GM23338 (cell line): ENCODE data around the gene DCANP1. TPM values are rescaled to one million over a fixed set of nuclear protein-coding genes. Genes with fewer than 3 reads are reported as not detected.

Experiments
- ATAC-seq: fragments of 200-7000 bp; cut with Tn5 transposase; 3 replicates; pipeline ENCODE4 v1.9.1; 2020
- DNase-seq: peaks from one replicate; pipeline ENCODE4 v3.0.0-alpha.2; 2015; ENCODE audit warnings: low spot score
- H2AFZ ChIP-seq: fragments of 200-600 bp; sonication (generic); 2 replicates; pipeline ENCODE4 v1.8.0; 2016; ENCODE audit warnings: antibody characterized with exemption, mild to moderate bottlenecking, moderate library complexity
- H3F3A ChIP-seq: fragments of 200-600 bp; sonication (generic); replicated peaks from 2 replicates; pipeline ENCODE4 v1.8.0; 2017; ENCODE audit warnings: antibody characterized with exemption, mixed run types, low read depth
- H3K27ac ChIP-seq: fragments of 200-600 bp; sonication (generic); 2 replicates; pipeline ENCODE4 v1.6.1; 2016; ENCODE audit warnings: low read depth
- H3K27me3 ChIP-seq: fragments of 200-600 bp; sonication (generic); 2 replicates; pipeline ENCODE4 v1.8.0; 2016; ENCODE audit warnings: mild to moderate bottlenecking, mixed run types, moderate library complexity; ENCODE audit not compliant: insufficient read depth
- H3K36me3 ChIP-seq: fragments of 200-600 bp; sonication (generic); 2 replicates; pipeline ENCODE4 v1.8.0; 2016; ENCODE audit warnings: mild to moderate bottlenecking; ENCODE audit not compliant: insufficient read depth
- H3K4me1 ChIP-seq: fragments of 200-600 bp; sonication (generic); 2 replicates; pipeline ENCODE4 v1.8.0; 2016; ENCODE audit warnings: mild to moderate bottlenecking, moderate library complexity; ENCODE audit not compliant: insufficient read depth
- H3K4me2 ChIP-seq: fragments of 200-600 bp; sonication (generic); 2 replicates; pipeline ENCODE4 v1.7.1; 2017; ENCODE audit warnings: mixed run types
- H3K4me3 ChIP-seq: fragments of 200-600 bp; sonication (generic); 2 replicates; pipeline ENCODE4 v1.6.1; 2016; ENCODE audit warnings: mixed run types
- H3K79me2 ChIP-seq: fragments of 200-600 bp; sonication (generic); replicated peaks from 2 replicates; pipeline ENCODE4 v1.8.0; 2017; ENCODE audit warnings: mild to moderate bottlenecking; ENCODE audit not compliant: insufficient read depth
- H3K9me2 ChIP-seq: fragments of 200-600 bp; sonication (generic); 2 replicates; pipeline ENCODE4 v1.8.0; 2017; ENCODE audit not compliant: insufficient read depth
- H4K20me1 ChIP-seq: fragments of 200-600 bp; sonication (generic); replicated peaks from 2 replicates; pipeline ENCODE4 v1.8.0; 2017; ENCODE audit warnings: mild to moderate bottlenecking; ENCODE audit not compliant: insufficient read depth
- H3K27ac Mint-ChIP-seq: 2 replicates; pipeline ENCODE4 v1.8.0; 2020; ENCODE audit warnings: inconsistent platforms, mild to moderate bottlenecking, moderate library complexity, mixed read lengths
- H3K27me3 Mint-ChIP-seq: 3 replicates; pipeline ENCODE4 v1.8.0; 2022; ENCODE audit warnings: low read depth, mild to moderate bottlenecking, moderate library complexity, mixed read lengths, inconsistent platforms; ENCODE audit not compliant: insufficient read depth, poor library complexity
- H3K36me3 Mint-ChIP-seq: 3 replicates; pipeline ENCODE4 v1.8.0; 2021; ENCODE audit warnings: low read depth, mild to moderate bottlenecking, inconsistent platforms, moderate library complexity, mixed read lengths
- H3K4me1 Mint-ChIP-seq: 3 replicates; pipeline ENCODE4 v1.8.0; 2020; ENCODE audit warnings: mild to moderate bottlenecking, inconsistent platforms, mixed read lengths
- H3K4me3 Mint-ChIP-seq: 3 replicates; pipeline ENCODE4 v1.8.0; 2021; ENCODE audit warnings: moderate library complexity, mild to moderate bottlenecking, inconsistent platforms, mixed read lengths
- H3K9me3 Mint-ChIP-seq: 3 replicates; pipeline ENCODE4 v1.8.0; 2020; ENCODE audit warnings: moderate library complexity, mild to moderate bottlenecking, inconsistent platforms, mixed read lengths
- CREB1 ChIP-seq: fragments of 250-450 bp; sonication (Bioruptor Pico); IDR thresholded peaks from 2 replicates; pipeline ENCODE4 v1.5.0; 2020; ENCODE audit warnings: low read depth, mild to moderate bottlenecking, moderate library complexity
- CTCF ChIP-seq, 2 experiments: fragments of 200-600 bp in 1 of 2; sonication (generic) in 1 of 2; conservative IDR thresholded peaks; 2 replicates each; pipeline versions ENCODE4 v1.5.1 to v1.6.1; 2016 to 2017; ENCODE audit warnings: antibody characterized with exemption in 2 of 2, low read depth in 2 of 2, mild to moderate bottlenecking in 2 of 2, moderate library complexity in 1 of 2
- EZH2 ChIP-seq: fragments of 200-600 bp; sonication (generic); IDR thresholded peaks from one replicate; pipeline ENCODE4 v1.8.0; 2017; ENCODE audit warnings: antibody characterized with exemption, mild to moderate bottlenecking, low read depth; ENCODE audit not compliant: unreplicated experiment
- EZH2phosphoT487 ChIP-seq: fragments of 200-600 bp; sonication (generic); IDR thresholded peaks from one replicate; pipeline ENCODE4 v1.8.1; 2018; ENCODE audit warnings: antibody characterized with exemption; ENCODE audit not compliant: unreplicated experiment
- JUNB ChIP-seq: IDR thresholded peaks from one replicate; pipeline ENCODE4 v1.6.1; 2016; ENCODE audit warnings: antibody characterized with exemption; ENCODE audit not compliant: unreplicated experiment
- NANOG ChIP-seq: IDR thresholded peaks from 2 replicates; pipeline ENCODE4 v1.6.1; 2016; ENCODE audit warnings: antibody characterized with exemption, borderline replicate concordance
- POLR2AphosphoS5 ChIP-seq: IDR thresholded peaks from 2 replicates; pipeline ENCODE4 v1.6.1; 2016; ENCODE audit warnings: antibody characterized with exemption, low read depth
- STAT1 ChIP-seq: IDR thresholded peaks from one replicate; pipeline ENCODE4 v1.6.1; 2016; ENCODE audit warnings: antibody characterized with exemption; ENCODE audit not compliant: unreplicated experiment
- ZNF114 ChIP-seq: fragments of 250-450 bp; sonication (Bioruptor Pico); IDR thresholded peaks from 2 replicates; pipeline ENCODE4 v1.5.0; 2020; ENCODE audit warnings: mild to moderate bottlenecking, moderate library complexity
- ZNF331 ChIP-seq: fragments of 250-450 bp; sonication (Bioruptor Pico); IDR thresholded peaks from 2 replicates; pipeline ENCODE4 v1.5.0; 2020; ENCODE audit warnings: low read depth, mild to moderate bottlenecking, moderate library complexity
- polyA plus RNA-seq: library from polyadenylated mRNA; unstranded; fragments of >200 nt; fragmentation: Nextera tagmentation; extraction: Ambion mirVana; gene quantifications from 2 replicates; pipeline ENCODE4 v1.2.1, GENCODE V29; 2016
- total RNA-seq: library from RNA; depleted of rRNA; stranded (reverse); fragments of >200 nt; shearing (Covaris generic); gene quantifications from 2 replicates; pipeline ENCODE4 v1.2.3, GENCODE V29; 2014
- TF ChIP-seq, protein P1 (sequence below): IDR thresholded peaks from one replicate; pipeline ENCODE4 v1.6.1; 2018; ENCODE audit warnings: antibody characterized with exemption; ENCODE audit not compliant: unreplicated experiment
- TF ChIP-seq, protein P2 (sequence below): IDR thresholded peaks from 2 replicates; pipeline ENCODE4 v1.6.1; 2016; ENCODE audit warnings: antibody characterized with exemption
- TF ChIP-seq, protein P3 (sequence below): fragments of 250-450 bp; sonication (Bioruptor Pico); IDR thresholded peaks from 2 replicates; pipeline ENCODE4 v1.5.0; 2020; ENCODE audit warnings: mild to moderate bottlenecking, moderate library complexity

Gene DCANP1
- total and polyA plus RNA-seq, 2 experiments from 2014 or later: not detected

DNA sequence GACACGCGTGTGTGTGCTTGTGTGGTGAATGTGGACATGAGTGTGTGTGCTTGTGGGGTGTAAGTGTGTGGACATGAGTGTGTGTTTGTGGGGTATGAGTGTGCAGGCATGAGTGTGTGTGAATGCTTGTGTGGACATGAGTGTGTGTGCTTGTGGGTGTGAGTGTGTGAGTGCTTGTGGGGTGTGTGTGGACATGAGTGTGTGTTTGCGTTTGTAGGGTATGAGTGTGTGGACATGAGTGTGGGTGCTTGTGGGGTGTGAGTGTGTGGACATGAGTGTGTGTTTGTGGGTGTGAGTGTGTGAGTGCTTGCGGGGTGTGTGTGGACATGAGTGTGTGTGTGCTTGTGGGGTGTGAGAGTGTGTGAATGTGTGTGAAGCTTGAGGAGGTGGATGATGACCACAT is 34.8 kb upstream of the DCANP1 start:
- Histone ChIP-seq H2AFZ (no peak overlapping the region), H3K27ac (no peak overlapping the region), H3F3A (no peaks in the 10 kb centered on the region), H4K20me1 (peaks cover 17% of the 10 kb centered on the region; the same call in 1 of the 2 replicates), H3K79me2 (no peaks in the 10 kb centered on the region), H3K4me3 (no peak overlapping the region), H3K27me3 (peaks cover 94% of the 10 kb centered on the region), H3K36me3 (no peaks in the 10 kb centered on the region), H3K9me2 (no peaks in the 10 kb centered on the region), H3K4me2 (no peak overlapping the region), H3K4me1 (peaks cover 14% of the 10 kb centered on the region)
- TF ChIP-seq CREB1 (CRISPR knock-in tag): no peak
- no peak for TF ChIP-seq EZH2phosphoT487
- TF ChIP-seq NANOG: no peak
- no peak for TF ChIP-seq CTCF (conservative IDR thresholded peaks at IDR 0.05; ENCODE audit: low read depth in 2 of 2)
- no peak for TF ChIP-seq STAT1
- no peak for TF ChIP-seq ZNF114 (CRISPR knock-in tag)
- TF ChIP-seq, protein P1, sequence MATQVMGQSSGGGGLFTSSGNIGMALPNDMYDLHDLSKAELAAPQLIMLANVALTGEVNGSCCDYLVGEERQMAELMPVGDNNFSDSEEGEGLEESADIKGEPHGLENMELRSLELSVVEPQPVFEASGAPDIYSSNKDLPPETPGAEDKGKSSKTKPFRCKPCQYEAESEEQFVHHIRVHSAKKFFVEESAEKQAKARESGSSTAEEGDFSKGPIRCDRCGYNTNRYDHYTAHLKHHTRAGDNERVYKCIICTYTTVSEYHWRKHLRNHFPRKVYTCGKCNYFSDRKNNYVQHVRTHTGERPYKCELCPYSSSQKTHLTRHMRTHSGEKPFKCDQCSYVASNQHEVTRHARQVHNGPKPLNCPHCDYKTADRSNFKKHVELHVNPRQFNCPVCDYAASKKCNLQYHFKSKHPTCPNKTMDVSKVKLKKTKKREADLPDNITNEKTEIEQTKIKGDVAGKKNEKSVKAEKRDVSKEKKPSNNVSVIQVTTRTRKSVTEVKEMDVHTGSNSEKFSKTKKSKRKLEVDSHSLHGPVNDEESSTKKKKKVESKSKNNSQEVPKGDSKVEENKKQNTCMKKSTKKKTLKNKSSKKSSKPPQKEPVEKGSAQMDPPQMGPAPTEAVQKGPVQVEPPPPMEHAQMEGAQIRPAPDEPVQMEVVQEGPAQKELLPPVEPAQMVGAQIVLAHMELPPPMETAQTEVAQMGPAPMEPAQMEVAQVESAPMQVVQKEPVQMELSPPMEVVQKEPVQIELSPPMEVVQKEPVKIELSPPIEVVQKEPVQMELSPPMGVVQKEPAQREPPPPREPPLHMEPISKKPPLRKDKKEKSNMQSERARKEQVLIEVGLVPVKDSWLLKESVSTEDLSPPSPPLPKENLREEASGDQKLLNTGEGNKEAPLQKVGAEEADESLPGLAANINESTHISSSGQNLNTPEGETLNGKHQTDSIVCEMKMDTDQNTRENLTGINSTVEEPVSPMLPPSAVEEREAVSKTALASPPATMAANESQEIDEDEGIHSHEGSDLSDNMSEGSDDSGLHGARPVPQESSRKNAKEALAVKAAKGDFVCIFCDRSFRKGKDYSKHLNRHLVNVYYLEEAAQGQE: no peak
- TF ChIP-seq ZNF331 (CRISPR knock-in tag): no peak
- TF ChIP-seq POLR2AphosphoS5: no peak
- no peak for TF ChIP-seq JUNB
- no peak for TF ChIP-seq EZH2
- TF ChIP-seq, protein P2, sequence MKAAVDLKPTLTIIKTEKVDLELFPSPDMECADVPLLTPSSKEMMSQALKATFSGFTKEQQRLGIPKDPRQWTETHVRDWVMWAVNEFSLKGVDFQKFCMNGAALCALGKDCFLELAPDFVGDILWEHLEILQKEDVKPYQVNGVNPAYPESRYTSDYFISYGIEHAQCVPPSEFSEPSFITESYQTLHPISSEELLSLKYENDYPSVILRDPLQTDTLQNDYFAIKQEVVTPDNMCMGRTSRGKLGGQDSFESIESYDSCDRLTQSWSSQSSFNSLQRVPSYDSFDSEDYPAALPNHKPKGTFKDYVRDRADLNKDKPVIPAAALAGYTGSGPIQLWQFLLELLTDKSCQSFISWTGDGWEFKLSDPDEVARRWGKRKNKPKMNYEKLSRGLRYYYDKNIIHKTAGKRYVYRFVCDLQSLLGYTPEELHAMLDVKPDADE: no peak
- TF ChIP-seq, protein P3, sequence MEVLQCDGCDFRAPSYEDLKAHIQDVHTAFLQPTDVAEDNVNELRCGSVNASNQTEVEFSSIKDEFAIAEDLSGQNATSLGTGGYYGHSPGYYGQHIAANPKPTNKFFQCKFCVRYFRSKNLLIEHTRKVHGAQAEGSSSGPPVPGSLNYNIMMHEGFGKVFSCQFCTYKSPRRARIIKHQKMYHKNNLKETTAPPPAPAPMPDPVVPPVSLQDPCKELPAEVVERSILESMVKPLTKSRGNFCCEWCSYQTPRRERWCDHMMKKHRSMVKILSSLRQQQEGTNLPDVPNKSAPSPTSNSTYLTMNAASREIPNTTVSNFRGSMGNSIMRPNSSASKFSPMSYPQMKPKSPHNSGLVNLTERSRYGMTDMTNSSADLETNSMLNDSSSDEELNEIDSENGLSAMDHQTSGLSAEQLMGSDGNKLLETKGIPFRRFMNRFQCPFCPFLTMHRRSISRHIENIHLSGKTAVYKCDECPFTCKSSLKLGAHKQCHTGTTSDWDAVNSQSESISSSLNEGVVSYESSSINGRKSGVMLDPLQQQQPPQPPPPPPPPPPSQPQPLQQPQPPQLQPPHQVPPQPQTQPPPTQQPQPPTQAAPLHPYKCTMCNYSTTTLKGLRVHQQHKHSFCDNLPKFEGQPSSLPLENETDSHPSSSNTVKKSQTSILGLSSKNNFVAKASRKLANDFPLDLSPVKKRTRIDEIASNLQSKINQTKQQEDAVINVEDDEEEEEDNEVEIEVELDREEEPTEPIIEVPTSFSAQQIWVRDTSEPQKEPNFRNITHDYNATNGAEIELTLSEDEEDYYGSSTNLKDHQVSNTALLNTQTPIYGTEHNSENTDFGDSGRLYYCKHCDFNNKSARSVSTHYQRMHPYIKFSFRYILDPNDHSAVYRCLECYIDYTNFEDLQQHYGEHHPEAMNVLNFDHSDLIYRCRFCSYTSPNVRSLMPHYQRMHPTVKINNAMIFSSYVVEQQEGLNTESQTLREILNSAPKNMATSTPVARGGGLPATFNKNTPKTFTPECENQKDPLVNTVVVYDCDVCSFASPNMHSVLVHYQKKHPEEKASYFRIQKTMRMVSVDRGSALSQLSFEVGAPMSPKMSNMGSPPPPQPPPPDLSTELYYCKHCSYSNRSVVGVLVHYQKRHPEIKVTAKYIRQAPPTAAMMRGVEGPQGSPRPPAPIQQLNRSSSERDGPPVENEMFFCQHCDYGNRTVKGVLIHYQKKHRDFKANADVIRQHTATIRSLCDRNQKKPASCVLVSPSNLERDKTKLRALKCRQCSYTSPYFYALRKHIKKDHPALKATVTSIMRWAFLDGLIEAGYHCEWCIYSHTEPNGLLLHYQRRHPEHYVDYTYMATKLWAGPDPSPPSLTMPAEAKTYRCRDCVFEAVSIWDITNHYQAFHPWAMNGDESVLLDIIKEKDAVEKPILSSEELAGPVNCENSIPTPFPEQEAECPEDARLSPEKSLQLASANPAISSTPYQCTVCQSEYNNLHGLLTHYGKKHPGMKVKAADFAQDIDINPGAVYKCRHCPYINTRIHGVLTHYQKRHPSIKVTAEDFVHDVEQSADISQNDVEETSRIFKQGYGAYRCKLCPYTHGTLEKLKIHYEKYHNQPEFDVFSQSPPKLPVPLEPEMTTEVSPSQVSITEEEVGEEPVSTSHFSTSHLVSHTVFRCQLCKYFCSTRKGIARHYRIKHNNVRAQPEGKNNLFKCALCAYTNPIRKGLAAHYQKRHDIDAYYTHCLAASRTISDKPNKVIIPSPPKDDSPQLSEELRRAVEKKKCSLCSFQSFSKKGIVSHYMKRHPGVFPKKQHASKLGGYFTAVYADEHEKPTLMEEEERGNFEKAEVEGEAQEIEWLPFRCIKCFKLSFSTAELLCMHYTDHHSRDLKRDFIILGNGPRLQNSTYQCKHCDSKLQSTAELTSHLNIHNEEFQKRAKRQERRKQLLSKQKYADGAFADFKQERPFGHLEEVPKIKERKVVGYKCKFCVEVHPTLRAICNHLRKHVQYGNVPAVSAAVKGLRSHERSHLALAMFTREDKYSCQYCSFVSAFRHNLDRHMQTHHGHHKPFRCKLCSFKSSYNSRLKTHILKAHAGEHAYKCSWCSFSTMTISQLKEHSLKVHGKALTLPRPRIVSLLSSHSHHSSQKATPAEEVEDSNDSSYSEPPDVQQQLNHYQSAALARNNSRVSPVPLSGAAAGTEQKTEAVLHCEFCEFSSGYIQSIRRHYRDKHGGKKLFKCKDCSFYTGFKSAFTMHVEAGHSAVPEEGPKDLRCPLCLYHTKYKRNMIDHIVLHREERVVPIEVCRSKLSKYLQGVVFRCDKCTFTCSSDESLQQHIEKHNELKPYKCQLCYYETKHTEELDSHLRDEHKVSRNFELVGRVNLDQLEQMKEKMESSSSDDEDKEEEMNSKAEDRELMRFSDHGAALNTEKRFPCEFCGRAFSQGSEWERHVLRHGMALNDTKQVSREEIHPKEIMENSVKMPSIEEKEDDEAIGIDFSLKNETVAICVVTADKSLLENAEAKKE (CRISPR knock-in tag): no peak
- ATAC-seq: no peak
- H3K9me3 Mint-ChIP-seq: peaks cover 2% of the 10 kb centered on the region; the same call in 2 of the 3 replicates
- no peak overlapping the region for H3K4me3 Mint-ChIP-seq
- H3K4me1 Mint-ChIP-seq: peaks cover 29% of the 10 kb centered on the region
- no peak for DNase-seq
- no peaks in the 10 kb centered on the region for H3K36me3 Mint-ChIP-seq
- H3K27ac Mint-ChIP-seq: no peak overlapping the region
- H3K27me3 Mint-ChIP-seq: peaks cover 56% of the 10 kb centered on the region
